GM15510 (cell line): ENCODE results near the gene SLC66A3.
A peak's percentile ranks its signal among the peaks of the same experiment; 100 is the strongest.

ENCODE experiments used
- POLR2A ChIP-seq: IDR thresholded peaks from 3 replicates; pipeline ENCODE4 v1.6.1; 2011; ENCODE audit warnings: borderline replicate concordance; ENCODE audit not compliant: insufficient read length; ENCODE audit errors: extremely low read depth

Gene SLC66A3

DNA sequence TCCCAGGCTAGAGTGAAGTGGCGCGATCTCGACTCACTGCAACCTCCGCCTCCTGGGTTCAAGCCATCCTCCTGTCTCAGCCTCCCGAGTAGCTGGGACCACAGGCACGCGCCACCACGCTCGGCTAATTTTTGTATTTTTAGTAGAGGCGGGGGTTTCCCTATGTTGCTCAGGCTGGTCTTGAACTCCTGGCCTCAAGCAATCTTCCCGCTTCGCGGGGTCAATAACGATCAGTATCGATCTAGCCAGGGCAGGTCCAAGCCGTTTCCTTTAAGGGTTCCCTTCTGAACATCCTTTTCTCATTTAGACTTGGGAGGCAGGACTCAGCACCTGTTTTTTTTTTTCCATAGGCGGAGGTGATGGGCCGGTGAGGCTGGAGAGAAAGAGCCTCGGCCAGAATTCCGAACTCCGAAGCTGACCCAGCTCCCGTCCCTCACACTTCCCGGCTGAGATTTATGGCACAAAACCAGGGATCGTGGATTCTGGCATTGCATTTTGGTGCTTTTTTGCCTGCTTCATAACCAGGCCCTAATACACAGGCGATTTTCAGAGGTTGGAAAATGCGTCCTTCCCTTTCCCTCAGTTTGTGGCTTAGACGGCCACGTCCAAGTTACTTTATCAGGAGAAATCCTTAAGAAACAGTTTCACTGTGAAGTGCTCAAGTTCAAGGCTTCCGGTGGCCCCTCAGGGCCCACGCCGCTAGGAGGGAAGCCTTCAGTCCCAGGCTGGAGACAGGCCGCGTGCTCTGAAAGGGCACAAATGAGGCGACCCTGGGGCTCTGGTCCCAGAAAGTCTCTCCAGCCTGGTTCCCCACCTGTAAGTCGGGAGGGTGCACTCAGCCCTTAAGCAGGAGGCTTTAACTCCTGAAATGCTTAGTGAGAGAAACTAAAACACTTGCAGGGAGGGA lies 998 bp upstream of the SLC66A3 start:
- no peak for TF ChIP-seq POLR2A

DNA sequence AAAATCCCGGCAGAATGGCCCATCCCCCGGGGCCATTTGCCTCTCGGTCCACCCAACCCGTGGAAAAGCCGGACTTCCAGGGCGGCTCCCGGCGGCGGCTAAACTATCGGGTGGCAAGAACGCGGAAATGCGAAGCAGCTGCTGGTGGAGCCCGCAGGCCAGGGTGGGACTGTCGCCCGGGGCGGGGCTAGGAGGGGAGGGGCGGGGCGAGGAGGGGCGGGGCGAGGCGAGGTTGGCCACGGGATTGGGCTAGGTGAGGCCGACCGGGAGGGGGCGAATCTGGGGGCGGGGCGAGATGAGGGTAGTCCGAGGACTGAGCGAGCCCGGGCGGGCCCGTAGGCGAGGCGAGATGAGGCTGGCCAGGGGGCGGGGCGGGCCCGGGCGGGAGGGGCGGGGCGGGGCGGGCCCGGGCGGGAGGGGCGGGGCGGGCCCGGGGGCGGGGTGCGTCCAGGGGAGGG lies 315 bp upstream of the SLC66A3 start:
- TF ChIP-seq POLR2A = peak; percentile 62

DNA sequence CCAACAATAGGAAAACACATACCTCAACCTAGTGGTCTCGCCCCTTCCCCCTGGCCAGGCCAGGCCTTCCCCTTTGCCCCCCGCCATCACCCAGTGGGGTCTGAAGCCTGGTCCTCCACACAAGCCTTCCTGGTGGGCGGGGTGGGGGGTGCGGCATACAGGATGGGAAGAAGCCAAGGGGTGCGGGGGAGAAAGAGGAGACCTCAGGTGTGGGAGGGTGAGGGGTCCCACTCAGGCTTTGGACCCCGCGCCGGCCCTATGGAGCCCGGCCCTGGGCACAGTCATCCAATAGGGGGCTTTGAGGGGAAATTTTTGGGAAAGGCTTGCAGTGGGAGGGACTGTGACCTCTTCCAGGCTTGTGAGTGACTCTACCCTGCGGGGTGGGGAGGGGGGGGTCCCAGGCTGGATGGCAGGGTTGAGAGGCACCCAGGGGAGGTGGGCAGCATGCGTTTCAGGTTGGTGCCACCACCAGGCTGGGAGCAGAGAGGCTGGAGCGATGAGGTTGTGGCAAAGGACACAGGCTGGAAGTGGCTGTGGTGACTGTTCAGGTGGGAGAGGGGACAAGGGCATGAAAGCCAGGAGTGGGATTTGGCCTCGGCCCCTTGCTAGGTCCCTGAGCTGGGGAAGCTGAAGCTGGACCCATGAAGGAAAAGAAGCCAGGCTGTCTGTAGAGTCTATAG lies 1.3 kb downstream of the SLC66A3 start:
- no peak for TF ChIP-seq POLR2A

DNA sequence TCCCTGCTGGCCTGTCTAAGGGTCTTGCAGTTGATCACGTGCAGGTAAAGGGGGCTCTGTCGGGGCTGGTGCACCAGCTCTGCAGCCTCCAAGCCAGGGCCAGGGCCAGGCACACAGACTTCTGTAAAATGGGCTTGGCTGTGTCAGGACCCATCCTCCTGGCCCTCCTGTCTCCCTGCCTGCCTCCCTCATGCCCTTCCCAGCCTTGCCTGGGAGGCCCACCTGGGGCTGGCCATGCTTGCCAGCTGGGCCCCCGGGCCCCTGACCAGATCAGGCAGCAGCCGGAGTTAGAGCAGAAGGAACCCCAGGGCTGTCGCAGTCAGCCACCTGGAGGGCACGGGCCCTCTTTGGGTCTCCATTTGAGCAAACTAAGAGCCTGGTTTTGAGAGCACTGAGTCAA lies 2.0 kb downstream of the SLC66A3 start:
- no peak for TF ChIP-seq POLR2A

DNA sequence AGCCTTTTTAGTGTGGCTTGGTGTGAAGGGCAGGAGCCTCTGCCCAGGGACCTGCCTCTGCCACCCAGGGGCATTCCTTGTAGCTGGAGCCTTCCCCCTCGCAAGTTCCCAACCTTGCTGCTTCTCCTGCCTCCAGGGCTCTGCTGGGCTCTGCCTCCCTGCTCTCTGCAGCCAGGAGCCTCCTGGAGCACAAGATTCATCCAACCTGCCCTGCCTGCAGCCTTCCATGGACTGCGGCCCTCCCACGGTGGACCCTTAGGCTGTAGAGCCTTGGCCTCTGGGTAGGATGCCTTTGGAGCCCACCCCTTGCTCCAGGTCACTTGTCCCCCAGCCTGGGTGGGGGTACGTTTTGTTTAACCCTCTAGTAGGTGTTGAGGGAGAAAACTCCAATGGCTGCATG lies 2.5 kb downstream of the SLC66A3 start:
- TF ChIP-seq POLR2A = no peak

DNA sequence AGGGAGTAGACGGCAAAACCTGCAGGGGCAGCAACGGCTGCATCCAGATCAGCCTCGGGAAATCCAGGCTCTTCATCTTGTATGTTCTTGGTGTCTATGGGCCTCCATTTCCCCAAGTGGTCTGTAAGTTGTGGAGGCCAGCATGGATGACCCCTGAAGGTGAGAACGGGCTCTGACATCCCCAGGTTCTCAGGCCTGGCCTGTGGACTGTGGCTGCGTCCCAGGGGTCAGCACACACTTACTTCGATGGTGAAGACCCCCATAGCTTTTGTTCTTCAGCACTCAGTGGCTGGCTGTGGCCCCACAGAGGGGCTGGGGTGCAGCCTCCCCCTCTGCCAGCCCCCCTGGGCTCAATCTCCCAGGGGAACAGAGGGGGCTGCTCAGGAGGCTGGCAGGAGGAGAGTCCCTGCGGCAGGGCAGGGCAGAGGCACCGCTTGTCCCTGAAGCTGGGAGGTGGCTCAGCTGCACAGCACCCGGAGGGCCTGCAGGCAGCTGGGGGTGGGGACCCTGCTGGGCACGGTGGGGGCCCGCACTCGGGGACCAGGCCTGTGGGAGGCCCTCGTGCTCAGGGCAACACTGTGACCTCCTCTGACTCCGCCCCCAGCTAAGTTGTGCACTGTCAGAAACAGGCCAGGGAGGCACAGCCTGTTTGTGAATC lies 3.8 kb downstream of the SLC66A3 start:
- no peak for TF ChIP-seq POLR2A

DNA sequence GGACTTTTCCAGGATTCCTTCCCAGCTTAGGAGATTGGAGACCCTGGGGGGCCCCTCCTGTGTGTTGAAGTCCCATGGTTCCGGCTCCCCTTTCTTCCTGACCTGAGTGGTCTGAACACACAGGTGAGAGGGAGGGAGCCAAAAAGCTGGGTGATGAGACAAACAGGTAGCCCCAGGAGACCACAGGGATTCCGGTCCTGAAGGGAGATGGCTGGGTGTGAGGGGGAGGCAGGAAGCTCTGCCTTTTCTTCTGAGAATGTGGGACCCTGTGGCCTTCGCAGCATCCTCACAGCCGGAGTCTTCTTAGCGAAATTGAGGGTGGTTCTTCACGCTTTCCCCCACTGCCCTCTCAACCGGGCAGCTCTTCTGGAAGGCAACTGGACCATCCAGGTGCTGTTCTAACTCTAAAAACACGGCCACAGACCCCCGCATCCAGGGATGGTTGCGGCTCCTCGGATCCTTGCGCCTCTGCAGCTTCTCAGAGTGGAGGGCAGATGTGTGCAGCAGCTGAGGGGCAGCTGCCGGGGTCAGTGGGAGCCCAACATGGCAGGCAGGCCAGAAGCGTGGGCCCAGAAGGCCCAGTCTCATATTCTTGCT lies 4.4 kb downstream of the SLC66A3 start:
- TF ChIP-seq POLR2A = no peak

DNA sequence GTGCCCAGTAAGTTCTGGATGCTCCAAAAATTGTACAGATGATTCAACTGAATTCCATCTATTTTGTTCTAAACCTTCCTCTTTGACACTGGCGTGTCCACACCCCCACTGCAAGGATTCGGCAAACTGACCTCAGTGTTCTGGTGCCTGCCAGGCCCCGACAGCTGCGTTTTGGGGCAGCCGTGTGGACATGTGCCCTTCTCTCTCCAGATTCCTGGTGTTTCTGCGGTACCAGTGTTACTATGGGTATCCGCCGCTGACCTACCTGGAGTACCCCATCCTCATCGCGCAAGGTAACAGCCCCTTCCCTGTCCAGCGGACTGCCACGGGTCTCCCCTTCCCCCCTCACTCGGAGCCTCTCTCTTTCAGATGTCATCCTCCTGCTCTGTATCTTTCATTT lies 5.0 kb downstream of the SLC66A3 start:
- TF ChIP-seq POLR2A = no peak

DNA sequence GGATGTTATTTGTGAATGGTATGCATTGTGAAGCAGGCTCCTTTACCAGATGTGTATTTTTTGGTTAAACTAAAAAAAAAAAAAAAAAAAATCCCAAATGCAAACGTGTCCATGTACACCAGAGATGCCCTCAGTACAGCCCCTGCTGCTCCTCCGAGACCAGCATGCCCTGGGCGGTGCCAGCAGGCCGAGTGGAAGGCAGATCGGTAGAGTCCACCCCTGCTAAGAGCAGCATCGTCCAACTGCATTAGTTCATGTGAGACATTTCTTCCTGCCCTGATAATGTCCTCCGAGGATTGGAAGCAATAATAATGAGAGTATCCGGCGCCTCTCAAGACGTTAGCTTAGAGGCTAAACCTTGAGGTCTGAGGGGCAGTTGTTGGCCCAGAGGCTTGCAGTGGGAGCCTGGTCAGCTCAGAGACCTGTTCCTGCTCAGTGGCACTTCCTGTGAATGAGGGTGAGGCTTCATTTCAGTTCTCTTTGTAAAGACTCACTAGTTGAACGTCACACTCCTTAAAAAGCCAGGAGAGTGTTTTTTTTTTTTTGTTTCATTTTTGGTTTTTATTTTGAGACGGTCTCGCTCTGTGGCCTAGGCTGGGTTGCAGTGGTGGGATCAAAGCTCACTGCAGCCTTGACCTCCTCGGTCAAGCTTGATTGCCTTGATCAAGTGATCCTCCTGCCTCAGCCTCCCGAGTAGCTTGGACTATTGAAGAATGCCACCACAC lies 5.6 kb downstream of the SLC66A3 start:
- peak; percentile 15 for TF ChIP-seq POLR2A

DNA sequence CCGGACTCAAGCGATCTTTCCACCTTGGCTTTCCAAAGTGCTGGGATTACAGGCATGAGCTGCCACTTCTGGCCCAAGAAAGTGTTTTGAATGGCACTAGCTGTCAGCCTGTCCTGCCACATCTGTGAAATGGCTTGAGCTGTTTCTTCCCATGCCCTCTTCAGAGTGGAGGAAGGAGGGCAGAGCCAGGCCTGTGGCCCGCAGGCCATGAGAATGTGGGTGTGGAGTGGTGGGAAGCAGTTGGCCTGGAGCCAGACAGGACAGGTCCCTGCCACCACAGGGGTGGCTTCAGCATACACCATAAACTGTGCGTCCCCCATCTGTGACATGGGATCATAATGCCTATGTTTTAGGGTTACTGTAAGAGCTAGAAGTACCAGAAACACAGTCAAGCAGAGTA lies 6.5 kb downstream of the SLC66A3 start:
- no peak for TF ChIP-seq POLR2A

DNA sequence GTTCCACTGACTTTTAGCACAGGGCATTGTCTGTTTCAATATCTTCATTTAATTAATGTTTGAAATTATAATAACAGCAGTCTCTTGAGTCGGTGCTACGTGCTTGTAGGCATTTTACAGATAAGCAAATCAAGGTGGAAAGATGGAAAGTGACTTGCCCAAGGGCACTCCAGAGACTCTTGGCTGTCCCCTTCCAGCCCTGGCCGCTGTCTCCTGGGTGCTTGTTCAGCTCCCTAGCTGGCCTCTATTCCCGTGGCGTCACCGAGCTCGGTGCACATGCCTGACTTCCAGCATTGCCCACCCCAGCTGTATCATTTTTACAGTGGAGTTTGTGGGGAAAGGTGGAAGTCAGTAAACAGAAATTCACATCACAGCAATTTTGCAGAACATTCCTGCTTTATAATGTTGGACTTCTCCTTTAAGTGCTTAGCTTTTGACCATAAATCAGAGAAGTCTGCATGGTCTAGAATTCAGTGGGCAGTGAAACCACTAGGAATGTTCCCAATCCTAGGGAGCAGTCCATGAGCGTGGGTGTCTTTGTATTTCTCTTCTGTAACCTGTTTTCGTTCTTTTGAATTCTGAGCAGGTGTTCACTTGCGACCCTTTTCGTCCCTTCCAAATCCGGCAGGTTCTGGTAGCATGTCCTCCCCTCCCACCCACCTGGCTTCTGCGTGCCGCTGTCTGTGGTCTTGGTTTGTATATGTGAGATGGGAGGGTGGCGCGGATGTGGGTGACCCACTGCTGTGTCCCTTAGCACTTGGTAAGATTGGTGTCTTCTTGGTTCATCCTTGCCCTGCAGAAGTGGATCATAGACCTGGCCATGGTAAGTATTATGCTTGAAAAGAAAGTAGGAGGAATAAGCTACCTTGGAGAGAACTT lies 8.4 kb downstream of the SLC66A3 start:
- TF ChIP-seq POLR2A = no peak

DNA sequence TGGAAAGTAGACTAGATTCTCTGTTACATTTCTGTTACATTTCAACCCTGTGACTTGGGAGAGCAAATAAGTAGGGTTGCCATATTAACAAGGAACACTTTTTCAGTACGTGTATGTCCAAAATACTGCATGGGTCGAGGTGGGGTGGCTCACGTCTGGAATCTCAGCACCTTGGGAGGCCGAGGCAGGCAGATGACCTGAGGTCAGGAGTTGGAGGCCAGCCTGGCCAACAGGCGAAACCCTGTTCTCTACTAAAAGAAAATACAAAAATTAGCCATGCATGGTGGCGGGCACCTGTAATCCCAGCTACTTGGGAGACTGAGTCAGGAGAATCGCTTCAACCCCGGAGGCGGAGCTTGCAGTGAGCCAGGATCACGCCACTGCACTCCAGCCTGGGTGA lies 11.2 kb downstream of the SLC66A3 start:
- no peak for TF ChIP-seq POLR2A

DNA sequence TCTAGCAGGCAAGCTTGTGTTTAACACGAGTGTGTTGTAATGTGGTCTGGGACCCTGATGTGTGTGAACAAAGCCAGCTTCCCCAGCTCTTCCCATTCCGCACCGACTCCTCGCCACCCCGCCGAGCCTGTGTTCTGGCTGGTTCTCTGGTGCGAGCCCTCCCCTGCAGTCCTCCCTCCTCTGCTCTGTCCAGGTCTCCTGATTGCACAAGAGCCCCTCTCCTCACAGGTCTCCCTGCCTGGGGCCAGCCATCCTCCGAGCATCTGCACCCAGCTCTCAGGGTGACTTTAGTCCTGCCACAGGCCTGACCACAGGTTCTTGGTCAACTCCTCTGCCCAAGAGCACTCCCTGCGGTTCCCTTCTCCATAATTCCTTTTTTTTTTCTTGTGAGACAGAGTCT lies 13.2 kb downstream of the SLC66A3 start:
- TF ChIP-seq POLR2A = no peak
